Measurements from ENCODE around the gene MEPCE.

DNA sequence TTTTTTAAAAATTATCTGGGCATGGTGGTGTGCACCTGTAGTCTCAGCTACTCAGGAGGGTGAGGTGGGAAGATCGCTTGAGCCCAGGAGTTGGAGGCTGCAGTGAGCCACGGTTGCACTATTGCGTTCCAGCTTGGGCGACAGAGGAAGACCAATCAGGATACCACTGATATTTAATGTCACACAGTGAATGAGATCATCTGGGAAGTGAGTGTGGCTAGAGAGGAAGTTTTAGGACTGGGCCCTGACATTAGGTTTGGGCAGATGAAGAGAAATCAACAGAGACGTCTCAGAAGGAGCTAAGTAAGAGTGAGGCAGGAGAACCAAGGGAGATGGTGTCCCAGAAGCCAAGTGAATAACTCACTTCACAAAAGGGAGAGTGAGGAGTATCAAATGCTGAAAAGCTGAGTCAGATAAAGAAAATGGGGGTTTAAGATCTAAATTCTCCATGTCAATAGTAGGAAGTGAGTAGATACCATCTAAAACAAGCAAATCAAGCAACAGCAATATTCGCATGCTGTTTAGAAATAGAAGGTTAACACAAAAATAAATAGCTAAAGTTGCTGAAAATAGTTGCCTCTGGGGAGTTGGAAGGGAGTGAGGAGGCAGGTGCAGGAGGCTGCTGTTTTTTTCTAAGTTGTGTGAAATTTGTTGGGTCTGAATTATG lies 44.9 kb upstream of the MEPCE start:
- TF ChIP-seq, protein P1, sequence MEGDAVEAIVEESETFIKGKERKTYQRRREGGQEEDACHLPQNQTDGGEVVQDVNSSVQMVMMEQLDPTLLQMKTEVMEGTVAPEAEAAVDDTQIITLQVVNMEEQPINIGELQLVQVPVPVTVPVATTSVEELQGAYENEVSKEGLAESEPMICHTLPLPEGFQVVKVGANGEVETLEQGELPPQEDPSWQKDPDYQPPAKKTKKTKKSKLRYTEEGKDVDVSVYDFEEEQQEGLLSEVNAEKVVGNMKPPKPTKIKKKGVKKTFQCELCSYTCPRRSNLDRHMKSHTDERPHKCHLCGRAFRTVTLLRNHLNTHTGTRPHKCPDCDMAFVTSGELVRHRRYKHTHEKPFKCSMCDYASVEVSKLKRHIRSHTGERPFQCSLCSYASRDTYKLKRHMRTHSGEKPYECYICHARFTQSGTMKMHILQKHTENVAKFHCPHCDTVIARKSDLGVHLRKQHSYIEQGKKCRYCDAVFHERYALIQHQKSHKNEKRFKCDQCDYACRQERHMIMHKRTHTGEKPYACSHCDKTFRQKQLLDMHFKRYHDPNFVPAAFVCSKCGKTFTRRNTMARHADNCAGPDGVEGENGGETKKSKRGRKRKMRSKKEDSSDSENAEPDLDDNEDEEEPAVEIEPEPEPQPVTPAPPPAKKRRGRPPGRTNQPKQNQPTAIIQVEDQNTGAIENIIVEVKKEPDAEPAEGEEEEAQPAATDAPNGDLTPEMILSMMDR (conservative IDR thresholded peaks at IDR 0.05) = no peak
- no peak for TF ChIP-seq EZH2 (IDR thresholded peaks at IDR 0.05; ENCODE audit: low read depth)
